ENCODE data around the gene CACTIN.

CACTIN gene

DNA sequence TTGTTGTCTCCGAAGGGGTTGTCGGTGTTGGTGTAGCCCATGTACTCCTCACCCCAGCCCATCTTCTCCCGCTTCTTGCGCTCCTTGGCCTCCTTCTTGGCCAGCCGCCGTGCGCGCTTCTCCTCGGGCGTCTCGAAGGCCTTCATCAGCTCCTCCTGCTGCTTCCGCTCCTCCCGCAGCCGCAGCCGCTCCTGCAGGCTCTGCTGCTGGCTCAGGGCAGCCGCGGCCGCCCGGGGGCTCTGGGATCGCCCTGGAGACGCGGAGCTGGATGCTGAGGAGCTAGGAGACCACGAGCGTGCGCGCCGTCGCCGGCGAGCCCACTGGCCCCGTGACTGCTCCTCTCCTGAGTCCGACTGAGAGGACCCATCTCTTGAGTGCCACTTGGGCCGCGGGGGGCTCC is 2.9 kb downstream of the CACTIN start:
- DNase-seq, result no peak

DNA sequence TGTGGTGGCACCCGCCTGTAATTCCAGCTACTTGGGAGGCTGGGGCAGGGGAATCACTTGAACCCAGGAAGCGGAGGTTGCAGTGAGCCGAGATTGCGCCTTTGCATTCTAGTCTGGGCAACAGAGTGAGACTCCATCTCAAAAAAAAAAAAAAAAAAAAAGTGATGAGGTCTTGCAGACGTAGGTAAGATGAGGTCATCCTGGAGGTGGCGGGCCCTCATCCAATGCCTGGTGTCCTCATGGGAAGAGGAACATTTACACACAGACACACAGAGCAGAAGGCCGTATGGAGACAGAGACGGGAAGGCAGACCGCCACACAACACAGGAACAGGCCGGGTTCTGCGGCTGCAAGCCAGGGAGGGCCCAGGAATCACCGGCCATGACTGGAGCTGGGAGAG is 4.4 kb downstream of the CACTIN start:
- DNase-seq, result no peak

DNA sequence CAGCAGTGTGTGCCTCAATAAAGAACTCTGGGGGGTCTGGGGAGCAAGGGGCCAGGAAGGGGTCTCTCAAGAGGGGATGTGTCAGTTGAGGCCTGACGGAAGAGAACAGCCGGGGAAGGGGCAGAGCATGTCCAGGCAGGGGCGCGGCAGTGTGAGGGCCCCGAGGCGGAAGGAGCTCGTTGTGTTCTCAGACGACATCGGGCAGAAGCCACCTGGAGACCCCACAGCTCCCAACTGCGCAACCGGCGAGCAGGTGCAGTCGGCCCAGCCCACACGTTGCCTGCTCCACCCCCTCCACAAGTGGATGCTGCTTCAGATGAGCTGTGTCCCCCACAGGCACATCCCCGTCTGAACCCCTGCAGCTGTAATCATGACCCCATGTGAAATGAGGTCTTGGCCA is 4.9 kb downstream of the CACTIN start:
- DNase-seq, result no peak

DNA sequence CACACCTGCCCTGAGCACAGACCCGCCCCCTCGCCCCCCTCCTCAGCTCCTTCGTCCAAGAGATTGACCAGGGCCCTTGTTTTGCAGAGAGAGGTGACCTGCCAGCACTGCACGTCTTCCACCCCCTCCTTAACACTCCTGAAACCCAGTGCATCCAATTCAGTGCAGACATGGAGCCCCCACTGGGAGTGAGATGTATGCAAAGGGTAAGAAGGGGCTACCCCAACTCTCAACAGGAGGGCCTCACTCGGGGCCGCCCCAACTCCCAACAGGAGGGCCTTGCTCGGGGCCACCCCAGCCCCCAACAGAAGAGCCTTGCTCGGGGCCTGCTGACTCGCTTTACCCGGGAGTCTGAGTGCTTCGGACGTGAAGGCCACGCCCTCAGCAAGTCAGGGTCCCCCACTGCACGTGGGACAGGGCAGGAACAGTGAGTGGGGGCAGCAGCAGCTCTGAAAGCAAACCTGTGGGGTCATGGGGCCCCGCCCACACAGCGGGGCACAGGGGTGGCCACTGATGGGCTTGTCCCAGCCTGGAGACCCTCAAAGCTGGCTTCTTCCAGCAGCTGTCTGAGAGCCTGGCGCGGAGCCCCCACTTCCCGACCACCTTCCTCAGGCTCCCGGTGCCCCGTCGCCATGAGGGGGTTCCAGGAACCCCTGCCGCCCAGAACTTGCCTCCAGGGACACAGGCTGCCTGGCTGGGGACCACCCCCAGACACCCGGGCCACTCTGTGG is 5.6 kb downstream of the CACTIN start:
- no peak for DNase-seq

DNA sequence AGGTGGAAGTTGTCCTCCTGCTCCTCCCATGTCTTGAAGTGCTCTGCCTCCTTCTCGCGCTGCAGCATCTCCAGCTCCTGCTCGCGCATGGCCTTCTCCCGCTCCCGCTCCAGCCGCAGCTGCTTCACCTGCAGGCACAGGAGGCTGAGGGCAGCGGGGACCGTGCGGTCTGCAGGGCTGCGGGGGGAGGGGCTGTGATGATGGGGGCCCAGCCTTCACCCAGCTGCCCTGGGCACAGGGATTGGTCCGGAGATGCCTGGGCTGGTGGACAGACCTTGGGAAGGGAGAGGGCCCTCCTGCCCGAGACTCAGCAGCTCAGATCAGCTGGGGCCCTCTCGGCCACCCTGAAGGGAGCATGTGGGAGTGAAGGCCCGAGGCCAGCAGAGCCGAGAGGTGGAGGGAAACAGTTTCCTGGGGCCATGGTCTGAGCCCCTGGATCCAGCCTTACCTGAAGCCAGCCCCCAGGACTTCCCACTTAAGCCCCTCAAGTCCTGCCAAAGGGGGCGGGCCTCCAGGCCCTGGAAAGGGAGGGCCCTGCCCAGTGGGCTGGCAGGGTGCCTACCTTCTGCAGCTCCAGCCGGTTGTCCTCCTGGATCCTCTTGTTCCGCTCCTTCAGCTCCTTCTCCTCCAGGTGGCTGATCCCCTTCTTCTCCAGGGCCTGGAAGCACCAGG is 6.3 kb downstream of the CACTIN start:
- no peak for DNase-seq

DNA sequence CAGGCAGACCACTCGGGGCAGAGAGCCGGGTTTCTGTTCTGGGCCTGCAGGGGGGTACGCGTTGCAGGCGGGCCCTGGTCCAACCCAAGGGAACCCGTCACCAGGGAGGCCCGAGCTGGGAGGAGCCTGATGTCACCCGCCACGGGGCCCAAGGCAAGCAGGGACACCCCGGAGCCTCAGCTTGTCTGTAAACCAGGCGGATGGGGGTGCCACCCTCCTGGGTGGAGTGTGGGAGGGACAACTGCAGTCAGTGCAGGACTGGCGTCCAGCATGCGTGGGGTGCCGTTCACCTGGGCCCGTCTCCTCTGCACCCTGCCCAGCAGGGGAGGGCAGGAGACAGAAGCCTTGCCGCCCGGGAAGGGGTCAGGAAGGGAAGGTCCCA is 7.0 kb downstream of the CACTIN start:
- no peak for DNase-seq

DNA sequence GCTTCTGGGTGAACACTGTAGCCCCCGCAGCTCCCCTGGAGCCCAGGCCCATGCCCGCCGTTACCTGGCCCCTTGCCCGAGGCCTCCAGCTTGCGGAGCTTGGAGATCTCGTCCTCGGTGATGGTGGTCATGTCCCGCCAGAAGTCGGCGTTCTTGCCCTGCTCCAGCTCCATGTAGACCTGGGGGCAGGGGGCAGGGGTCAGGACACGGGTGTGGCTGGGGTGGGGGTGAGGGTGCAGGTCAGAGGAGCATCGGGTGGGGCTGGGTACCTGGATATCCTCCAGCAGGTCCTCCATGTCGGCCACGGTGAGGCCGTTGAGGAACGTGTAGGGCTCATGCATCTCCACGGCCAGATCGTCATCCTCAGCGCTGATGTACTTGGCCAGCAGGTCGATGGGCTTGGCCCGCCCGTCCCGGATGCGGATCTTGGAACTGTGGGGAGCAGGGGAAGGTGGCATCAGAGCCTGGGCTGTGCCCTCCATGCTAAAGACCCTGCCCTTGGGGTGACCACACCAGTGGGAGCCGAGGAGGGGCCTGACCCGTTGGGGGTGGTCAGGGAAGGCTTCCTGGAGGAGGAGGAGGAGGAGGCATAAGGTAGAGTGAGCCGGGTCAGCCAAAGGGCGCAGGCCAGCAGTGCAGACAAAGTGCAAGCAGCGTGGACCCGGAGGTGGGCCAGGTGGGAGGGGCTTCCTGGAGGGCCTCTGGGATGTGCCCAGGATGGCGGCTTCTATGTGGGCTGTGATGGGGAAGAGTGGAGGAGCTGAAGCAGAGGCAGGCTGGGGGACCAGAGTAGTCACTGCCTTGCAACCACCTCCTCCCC is 7.6 kb downstream of the CACTIN start:
- DNase-seq, result no peak

DNA sequence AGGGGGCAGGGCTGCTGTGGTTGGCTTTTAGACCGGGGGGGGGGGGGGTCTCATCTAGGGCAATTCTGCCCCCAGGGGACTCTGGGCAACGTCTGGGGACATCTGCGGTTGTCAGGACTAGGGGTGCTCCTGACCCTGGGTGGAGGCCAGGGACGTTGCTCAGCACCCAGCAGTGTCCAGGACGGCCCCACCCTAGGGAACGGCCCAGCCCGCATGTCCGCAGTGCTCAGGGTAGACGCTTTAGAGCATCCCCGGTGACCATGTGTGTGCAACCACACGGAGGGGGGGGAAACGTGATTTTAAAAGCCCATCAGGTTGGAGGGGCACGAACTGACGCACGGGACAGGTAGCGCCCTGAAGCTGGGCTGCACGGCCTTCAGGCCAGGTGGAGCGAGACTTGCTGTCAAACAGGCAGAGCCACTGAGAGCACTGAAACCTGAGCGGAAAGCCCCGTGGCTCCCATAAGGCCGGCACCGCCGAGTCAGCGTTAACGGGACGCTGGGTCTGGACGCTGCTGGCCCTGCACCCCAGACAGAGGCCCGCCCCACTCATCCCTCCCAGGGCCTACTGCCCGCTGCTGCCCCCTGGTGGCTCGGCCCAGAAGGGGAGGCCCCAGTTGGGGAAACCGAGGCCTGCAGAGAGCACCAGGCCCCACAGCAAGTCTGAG is 8.3 kb downstream of the CACTIN start:
- no peak for DNase-seq

DNA sequence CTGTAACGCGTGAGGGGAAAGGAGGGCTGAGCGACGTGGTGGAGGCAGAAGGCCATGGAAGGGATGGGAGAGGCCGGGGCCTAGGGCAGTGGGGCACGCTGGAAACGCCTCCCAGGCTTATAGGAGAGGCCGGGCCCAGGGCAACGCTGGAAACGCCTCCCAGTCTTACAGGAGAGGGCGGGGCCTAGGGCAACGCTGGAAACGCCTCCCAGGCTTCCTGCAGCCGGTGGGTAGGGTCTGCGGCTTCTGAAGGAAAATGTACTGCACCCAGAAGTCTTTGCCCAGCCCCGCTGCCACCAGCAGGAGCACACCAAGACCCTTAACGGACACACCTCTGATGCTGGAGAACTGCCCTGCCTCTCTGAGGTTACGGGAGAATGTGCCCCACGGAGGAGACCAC is 9.1 kb downstream of the CACTIN start:
- DNase-seq, result no peak

DNA sequence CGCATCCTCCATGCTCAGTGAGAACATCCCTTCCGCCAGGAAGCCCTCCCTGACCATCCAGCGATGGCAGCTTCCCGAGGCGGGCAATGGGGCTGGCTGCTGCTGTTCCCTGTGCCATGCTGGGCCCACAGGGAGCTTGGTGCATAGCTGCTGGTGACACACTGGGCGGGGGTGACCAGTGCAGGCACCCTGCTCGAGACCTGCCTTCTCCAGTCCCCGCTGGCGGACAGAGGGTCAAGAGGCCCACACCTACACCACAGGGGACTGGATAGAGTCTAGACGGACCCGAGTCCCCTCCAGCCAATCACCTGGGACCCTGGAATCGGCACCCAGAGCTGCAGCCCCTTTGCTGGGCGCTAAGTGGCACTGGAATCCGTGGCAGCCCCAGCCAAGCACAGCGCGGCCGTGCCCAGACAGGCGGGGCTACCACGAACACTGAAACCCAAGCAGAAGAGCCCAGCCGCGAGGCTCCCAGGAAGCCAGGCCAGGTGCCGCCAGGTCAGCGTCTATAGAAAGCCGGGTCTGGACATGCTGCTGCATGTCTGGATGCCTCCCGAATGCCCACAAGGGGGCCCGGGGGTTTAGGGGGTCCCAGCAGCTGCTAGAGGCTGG is 11.0 kb downstream of the CACTIN start:
- DNase-seq, result no peak

DNA sequence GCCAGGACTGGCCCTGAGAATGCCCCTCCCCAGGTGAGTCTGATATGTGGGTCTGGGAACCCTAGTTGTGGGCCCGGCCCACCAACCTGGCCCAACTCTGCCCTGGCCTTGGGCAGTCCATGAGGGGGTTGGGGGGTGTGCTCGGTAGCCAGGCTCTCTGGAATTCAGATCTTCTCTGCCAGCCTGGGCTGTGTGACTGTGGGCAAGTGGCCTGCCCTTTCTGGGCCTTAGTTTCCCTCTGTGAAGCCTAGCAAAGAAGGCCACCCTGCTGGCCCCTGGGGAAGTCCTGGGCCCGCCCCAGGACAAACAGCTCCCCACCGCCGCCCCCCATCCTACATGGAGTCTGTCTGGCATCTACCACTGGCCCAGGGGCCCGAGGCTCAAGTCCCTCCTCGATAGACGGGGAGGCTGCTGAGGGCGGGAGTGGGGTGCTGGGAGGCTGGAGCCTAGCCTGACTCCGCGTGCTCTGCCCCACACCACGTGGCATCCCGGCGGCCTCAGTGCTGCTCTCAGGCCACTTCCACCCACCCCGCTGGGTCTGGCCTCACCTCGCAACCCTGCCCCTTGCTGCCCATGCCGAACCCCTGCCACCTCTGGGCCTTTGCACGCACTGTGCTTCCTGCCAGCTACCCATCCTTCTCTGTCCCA is 11.6 kb downstream of the CACTIN start:
- no peak for DNase-seq

DNA sequence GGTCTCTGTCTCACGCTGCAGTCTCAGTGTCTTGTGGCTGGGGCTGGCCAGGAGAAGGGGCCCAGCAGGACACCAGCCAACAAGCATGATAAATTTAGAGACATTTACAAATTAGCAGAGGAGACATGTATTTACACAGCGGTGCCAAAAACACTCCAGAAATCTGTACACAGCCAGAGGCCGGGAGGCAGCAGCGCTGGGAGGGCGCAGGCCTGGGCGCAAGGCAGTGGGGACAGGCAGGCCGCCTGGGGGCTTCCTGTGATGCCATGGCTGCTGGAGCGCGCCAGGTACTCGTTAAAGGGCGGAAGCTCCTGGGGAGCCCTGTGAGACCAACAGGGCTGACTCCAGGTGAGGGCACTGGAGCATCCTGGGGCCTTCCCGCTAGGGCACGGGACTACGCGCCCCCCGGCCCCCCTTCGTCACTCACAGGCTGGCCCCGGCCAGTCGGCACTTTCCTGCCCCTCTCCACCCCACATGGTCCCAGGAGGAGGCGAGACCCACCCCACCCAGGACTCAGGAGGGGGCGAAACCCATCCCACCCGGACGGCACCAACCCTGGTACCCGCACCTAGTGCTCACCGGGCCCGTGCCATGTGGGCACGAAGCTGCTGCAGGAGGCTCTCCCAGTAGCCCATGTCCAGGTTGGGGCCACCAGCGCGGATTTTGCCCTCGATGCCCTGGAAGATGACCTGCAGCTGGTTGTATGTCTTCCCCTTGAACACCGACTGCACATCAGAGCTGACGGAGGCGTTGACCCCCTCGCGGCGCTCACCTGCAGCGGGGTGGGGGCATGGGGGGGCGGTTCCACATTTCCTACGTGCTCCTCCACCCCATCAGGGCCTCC is 12.6 kb downstream of the CACTIN start:
- DNase-seq, result no peak

DNA sequence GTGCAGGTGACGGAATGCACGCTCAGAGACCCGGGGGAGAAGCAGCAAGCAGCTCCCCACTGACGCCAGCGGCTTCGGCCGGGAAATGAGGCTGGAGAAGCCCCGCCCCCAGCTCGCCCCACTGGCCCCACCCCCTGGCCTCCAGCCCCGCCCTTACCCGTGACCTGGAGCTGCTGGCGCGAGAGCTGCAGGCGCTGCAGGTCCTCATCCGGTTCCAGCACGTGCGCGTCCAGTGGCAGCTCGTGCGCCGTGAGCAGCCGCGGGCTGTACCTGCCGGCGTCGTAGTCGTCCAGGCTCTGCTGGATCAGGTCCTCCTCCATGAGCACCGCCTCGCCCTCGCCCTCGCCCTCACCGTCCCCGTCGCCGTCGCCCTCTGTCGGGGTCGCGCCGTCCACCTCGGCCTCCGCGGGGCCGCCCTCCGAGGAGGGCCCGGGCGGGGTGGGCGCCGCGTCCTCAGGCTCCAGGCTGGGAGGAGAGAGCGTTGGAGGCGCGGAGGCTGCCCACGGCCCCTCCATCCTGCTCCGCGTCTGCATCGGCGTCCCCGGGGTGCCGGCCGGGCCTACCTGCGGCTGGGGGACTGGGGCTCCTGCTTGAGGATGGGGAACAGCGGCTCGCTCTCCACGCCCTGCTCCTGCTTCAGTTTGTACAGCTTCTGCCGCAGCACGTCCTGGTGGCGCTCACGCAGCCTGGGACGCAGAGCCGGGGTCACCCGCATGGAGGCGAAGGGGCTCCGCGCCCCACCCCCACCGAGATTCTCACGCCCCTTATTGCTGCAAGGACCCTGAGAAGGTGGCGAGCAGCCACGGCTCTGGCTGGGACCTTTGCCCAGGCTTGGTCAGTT is 13.5 kb downstream of the CACTIN start:
- no peak for DNase-seq

DNA sequence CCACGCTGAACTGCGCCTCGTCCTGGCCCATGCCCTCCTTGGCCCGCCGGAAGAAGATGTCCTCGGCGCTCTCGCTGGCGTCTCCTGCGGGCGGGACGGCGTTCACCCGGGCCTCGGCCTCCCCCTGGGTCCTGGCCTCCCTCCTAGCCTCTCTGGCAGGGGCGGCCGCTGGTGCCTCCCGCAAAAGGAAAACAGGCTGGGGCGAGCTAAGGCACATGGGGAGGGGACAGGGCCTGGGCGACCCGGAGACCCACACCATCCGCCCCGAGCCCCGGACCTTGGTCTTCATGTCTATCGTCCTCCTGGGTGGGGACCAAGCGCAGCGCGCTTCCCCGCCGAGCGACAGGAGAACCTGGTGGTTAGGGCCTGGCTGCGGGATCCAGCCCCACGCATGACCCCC is 14.3 kb downstream of the CACTIN start:
- no peak for DNase-seq

DNA sequence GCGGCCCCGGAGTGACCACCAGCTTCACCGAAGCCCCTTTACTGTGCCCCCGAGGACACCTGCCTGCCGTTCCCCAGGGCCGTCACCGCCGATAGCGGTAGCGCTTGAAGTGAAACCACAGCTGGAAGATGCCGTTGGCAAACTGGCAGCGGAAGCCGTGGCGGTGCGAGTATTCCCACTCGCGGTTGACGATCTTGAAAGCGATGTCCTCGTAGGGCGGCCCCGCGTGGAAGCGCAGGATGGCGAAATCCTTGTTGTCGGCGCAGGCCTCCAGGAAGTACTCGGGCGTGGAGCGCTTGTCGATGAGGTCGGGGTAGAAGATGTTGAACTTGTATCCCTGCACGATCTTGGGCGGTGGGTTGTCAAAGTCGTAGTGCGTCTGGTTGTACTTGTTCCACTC is 14.7 kb downstream of the CACTIN start:
- DNase-seq, result no peak

DNA sequence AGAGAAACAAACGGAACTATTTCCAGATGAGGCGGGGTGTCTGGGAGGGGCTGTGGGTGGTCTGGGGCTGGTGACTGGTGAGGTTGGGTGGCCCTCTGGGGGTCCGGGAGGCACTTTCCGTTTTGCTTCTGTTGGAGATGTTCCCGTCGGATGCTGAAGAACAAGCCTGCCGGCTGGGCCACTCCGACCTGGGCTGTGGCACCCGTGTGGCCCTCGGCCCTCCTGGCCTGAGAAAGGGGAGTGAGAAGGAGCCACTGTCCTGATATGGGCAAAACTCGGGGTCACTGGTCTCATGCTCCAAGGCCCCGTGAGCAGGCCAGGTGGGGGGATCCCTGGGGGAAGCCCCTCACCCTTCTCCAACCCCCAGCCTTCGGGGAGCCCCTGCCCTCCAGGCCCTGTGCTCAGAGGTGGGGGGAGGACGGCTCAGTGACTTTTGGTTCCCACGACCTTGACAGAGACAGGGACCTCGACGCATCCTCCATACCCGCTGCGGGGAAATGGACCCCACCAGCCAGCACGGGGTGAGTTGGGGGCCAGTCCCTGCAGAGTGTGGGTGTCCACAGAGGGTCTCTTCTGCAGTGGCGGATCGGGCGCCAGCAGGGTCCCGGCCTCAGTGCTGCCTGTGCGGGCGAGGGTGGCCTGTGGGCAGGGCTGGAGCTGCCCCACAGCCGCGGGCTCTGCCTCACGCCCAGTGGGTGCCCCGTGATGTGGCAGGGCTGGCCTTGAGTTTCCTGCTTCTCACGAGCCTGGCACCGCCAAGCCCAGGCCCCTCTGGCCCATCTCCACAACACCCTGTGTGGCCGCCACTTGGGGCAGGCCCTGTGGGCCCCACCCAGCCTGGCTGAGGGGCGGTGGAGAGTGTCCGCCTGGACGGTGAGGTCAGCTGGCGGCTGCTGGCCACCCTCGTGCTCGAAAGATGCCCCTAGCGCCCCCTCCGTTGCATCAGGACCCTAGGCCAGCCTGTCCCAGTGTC is 15.6 kb downstream of the CACTIN start:
- no peak for DNase-seq

DNA sequence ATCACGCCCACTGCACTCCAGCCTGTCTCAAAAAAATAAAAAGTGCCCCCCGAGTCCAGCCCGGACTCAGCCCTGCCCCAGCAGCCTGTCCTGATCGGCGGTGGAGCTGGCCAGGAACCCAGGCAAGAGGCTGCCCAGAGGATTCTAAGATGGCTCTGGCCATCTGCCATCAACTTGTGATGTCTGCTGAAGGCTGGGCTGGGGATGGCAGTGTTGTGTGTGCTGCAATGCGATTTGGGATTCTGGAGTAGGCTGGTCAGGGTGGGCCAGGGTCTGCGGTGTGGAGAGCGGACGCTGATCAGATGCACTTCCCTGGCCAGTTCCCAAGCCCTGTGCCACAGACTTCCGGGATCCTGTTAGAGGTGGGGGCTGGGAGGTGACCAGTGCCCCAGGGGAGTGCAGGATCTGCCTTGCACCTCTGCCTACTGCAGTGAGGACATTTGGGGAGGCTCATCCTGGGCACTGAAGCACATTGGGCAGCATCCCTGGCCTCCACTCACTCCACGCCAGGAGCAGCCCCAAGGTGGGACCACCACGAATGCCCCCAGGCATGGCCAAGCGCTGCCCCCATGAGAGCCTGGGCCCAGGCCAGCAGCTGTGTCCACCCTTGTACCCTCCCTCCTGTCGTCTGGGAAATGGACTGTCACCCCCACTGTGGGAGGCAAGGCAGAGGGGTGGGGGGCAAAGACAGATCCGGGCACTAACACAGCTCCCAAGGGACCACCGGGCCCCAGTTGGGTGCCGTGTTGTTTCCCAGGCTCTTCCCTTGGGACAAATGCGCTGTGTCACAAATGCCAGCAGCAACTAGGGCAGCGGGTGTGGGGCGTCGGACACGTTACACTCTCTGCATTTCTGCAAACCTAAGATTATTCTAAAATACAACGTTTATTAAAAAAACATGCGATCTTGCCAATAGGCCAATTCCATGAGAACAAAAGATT is 16.5 kb downstream of the CACTIN start:
- no peak for DNase-seq

DNA sequence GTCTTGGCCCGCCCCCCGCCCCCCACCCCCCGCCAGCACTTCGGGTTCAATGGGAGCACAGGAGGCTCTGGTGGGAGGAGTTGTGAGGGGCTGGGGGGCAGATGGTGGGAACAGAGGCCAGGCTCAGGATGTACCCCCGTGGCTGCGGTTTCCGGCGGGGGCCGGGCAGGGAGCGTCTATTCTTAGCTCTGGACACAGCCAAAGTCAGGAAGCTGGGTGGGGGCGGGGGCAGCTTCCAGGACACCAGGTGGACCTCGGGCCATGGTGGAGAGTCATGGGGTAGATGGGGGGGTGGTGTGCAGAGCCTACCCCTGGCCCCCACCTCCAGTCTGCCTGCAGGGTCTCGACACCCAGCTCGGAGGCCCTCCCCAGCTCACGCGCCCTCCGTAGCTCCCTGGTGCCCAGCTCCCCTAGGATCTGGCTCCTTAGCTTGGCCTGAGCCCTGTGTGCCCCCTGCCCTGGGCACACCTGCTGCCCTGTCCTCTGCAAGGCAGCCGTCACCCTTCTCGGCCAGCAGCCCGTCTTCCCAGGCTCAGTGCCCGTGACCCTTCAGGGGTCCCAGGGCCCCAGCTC is 17.8 kb downstream of the CACTIN start:
- DNase-seq, result no peak

All from NCI-H1930 (cell line).